ENCODE measurements around the gene NBAS.

NBAS gene

DNA sequence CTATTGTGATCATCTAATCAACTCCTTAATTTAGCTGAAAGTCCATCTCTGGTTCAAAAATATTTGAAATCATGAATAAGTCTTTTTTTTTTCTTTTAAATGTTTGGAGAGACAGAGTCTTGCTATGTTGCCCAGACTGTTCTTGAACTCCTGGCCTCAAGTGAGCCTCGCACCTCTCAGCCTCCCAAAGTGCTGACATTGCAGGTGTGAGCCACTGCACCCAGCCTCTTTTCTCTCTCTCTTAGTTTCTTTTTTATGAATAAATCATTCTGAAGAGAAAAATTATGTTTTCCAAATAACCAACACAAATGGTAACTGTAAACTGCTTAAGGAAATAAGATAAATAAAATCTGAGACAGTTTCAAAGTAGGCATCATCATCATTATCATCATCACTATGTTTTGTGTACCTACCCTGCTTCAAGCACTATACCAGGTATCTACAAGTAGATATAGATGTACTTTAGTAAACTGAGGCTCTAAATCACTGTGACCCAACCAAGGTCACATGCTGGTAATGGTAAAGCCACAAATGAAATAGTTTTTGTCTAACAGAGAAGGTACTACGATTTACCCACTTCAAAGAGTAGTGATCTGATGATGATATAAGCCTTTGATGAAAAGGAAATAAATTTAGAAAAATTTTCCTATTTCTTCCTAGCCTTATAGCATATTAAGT is 5.0 kb upstream of the NBAS start:
- no peak overlapping the region for H3K4me3 ChIP-seq (ENCODE audit: low read depth, low read length)
- no peak for DNase-seq (ENCODE audit: low read depth)
- TF ChIP-seq POLR2A (IDR thresholded peaks at IDR 0.05; ENCODE audit: extremely low read depth, insufficient read length) (no peak), MYC (IDR thresholded peaks at IDR 0.05; ENCODE audit: low read depth, low read length) (no peak)
- TF ChIP-seq, protein P1, sequence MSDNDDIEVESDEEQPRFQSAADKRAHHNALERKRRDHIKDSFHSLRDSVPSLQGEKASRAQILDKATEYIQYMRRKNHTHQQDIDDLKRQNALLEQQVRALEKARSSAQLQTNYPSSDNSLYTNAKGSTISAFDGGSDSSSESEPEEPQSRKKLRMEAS (IDR thresholded peaks at IDR 0.05; ENCODE audit: low read depth, low read length): no peak
- TF ChIP-seq, protein P2, sequence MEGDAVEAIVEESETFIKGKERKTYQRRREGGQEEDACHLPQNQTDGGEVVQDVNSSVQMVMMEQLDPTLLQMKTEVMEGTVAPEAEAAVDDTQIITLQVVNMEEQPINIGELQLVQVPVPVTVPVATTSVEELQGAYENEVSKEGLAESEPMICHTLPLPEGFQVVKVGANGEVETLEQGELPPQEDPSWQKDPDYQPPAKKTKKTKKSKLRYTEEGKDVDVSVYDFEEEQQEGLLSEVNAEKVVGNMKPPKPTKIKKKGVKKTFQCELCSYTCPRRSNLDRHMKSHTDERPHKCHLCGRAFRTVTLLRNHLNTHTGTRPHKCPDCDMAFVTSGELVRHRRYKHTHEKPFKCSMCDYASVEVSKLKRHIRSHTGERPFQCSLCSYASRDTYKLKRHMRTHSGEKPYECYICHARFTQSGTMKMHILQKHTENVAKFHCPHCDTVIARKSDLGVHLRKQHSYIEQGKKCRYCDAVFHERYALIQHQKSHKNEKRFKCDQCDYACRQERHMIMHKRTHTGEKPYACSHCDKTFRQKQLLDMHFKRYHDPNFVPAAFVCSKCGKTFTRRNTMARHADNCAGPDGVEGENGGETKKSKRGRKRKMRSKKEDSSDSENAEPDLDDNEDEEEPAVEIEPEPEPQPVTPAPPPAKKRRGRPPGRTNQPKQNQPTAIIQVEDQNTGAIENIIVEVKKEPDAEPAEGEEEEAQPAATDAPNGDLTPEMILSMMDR (IDR thresholded peaks at IDR 0.05; ENCODE audit: low read depth, low read length): no peak

DNA sequence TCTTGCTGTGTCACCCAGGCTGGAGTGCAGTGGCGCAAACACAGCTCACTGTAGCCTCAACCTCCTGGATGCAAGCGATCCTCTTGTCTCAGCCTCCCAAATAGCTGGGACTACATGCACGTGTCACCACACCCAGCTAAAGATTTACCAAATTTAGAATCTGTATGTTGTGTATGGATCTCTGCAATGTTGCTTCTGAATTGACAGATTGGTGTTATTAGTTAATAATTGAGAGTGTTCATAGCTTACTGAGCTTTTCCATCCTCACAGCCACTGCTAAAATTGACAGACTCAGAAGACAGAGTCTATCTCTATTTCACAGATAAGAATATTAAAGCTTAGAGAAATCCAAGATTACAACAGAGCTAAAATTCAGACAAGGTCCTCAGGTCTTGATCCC is 4.3 kb upstream of the NBAS start:
- TF ChIP-seq, protein P1 (IDR thresholded peaks at IDR 0.05; ENCODE audit: low read depth, low read length): no peak
- TF ChIP-seq POLR2A (IDR thresholded peaks at IDR 0.05; ENCODE audit: extremely low read depth, insufficient read length) (no peak), MYC (IDR thresholded peaks at IDR 0.05; ENCODE audit: low read depth, low read length) (no peak)
- TF ChIP-seq, protein P2 (IDR thresholded peaks at IDR 0.05; ENCODE audit: low read depth, low read length): no peak
- no peak for DNase-seq (ENCODE audit: low read depth)

DNA sequence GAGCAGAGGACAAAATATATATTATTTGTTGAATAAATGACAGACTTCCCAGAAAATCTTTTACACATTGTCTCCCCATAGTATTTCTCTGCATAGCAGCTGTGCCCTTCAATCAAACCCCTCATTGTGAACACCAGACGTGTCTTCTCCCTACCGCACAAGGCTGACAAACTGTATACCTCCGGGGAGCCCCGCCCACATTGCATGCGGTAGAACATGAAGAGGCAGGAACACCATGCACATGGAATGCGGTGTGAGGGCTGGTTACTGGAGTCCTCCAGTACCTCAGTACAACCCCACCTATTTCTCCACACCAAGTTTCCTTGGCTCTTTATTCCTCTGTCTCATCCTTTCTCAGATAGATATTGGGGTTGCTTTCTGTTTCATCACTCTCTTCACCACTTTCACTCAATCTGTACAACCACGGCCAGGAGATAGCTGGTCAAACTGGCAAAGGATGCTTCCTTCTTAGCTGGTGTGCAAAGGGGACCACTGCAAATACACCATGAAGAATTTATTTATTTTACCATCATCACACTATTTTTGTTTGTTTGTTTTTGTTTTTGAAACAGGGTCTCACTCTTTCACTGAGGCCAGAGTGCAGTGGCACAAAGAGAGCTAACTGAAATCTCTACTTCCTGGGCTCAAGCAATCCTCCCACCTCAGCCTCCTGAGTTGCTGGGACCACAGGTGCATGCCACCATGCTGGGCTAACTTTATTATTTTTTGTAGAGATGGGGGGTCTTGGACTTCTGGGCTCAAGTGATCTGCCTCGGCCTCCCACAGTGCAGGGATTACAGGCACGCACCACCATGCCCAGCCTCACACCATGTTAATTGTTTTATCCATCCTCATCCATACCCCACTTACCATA is 2.3 kb upstream of the NBAS start:
- no peak for DNase-seq (ENCODE audit: low read depth)
- H3K4me3 ChIP-seq (ENCODE audit: low read depth, low read length): no peak overlapping the region
- no peak for TF ChIP-seq POLR2A (IDR thresholded peaks at IDR 0.05; ENCODE audit: extremely low read depth, insufficient read length)

More for the DNA sequence above, 4.3 kb upstream of the NBAS start:
- no peak overlapping the region for H3K4me3 ChIP-seq (ENCODE audit: low read depth, low read length)

- no peak overlapping the region for H3K4me3 ChIP-seq (ENCODE audit: low read depth, low read length)
- TF ChIP-seq MYC (IDR thresholded peaks at IDR 0.05; ENCODE audit: low read depth, low read length) (no peak), POLR2A (IDR thresholded peaks at IDR 0.05; ENCODE audit: extremely low read depth, insufficient read length) (no peak)
- TF ChIP-seq, protein P1 (IDR thresholded peaks at IDR 0.05; ENCODE audit: low read depth, low read length): no peak
- TF ChIP-seq, protein P2 (IDR thresholded peaks at IDR 0.05; ENCODE audit: low read depth, low read length): no peak
- no peak for DNase-seq (ENCODE audit: low read depth)
Measured at GRCh38 chr2:15562354-15563031, 1.4 kb upstream of the NBAS start.

GRCh38 chr2:15561574-15562344 is 625 bp upstream of the NBAS start:
- TF ChIP-seq POLR2A (IDR thresholded peaks at IDR 0.05; ENCODE audit: extremely low read depth, insufficient read length) (no peak), MYC (IDR thresholded peaks at IDR 0.05; ENCODE audit: low read depth, low read length) (no peak)
- TF ChIP-seq, protein P1 (IDR thresholded peaks at IDR 0.05; ENCODE audit: low read depth, low read length): no peak
- TF ChIP-seq, protein P2 (IDR thresholded peaks at IDR 0.05; ENCODE audit: low read depth, low read length): no peak
- DNase-seq (ENCODE audit: low read depth): no peak
- peak overlapping the region; percentile 92 for H3K4me3 ChIP-seq (ENCODE audit: low read depth, low read length)
